Neuron (in vitro differentiated cells): Measurements from ENCODE around the gene SAP25.
"Not testable (repeated sequence)": the region's sequence is repeated elsewhere in the genome, so short reads cannot be mapped to it uniquely, and the experiment has no call there.

Experiments used
- H2AFZ ChIP-seq: one replicate; pipeline ENCODE4 v1.6.1; 2013; ENCODE audit warnings: low read depth, mild to moderate bottlenecking, inconsistent platforms, low read length, moderate library complexity
- H3K27me3 ChIP-seq: one replicate; pipeline ENCODE4 v1.6.1; 2013; ENCODE audit warnings: low read length; ENCODE audit not compliant: insufficient read depth
- H3K36me3 ChIP-seq: one replicate; pipeline ENCODE4 v1.6.1; 2013; ENCODE audit warnings: low read length; ENCODE audit not compliant: insufficient read depth
- H3K4me1 ChIP-seq: one replicate; pipeline ENCODE4 v1.6.1; 2013; ENCODE audit warnings: low read length; ENCODE audit not compliant: insufficient read depth
- H3K4me3 ChIP-seq: 2 replicates; pipeline ENCODE4 v1.5.1; 2013; ENCODE audit warnings: mild to moderate bottlenecking, low read length, moderate library complexity
- H3K9me3 ChIP-seq: one replicate; pipeline ENCODE4 v1.6.1; 2013; ENCODE audit warnings: low read length

SAP25 gene

GRCh38 chr7:100568176-100568895 is 5.4 kb downstream of the SAP25 start:
- Histone ChIP-seq H3K4me3 (no peak overlapping the region), H3K36me3 (no peaks in the 10 kb centered on the region), H3K9me3 (no peaks in the 10 kb centered on the region), H3K27me3 (no peaks in the 10 kb centered on the region), H3K4me1 (peaks cover 42% of the 10 kb centered on the region), H2AFZ (no peak overlapping the region)

- Histone ChIP-seq H2AFZ (no peak overlapping the region), H3K27me3 (no peaks in the 10 kb centered on the region), H3K4me3 (no peak overlapping the region), H3K36me3 (peaks cover under 1% of the 10 kb centered on the region), H3K4me1 (peaks cover 40% of the 10 kb centered on the region), H3K9me3 (no peaks in the 10 kb centered on the region)
Measured at GRCh38 chr7:100567751-100568175, 5.9 kb downstream of the SAP25 start.

DNA sequence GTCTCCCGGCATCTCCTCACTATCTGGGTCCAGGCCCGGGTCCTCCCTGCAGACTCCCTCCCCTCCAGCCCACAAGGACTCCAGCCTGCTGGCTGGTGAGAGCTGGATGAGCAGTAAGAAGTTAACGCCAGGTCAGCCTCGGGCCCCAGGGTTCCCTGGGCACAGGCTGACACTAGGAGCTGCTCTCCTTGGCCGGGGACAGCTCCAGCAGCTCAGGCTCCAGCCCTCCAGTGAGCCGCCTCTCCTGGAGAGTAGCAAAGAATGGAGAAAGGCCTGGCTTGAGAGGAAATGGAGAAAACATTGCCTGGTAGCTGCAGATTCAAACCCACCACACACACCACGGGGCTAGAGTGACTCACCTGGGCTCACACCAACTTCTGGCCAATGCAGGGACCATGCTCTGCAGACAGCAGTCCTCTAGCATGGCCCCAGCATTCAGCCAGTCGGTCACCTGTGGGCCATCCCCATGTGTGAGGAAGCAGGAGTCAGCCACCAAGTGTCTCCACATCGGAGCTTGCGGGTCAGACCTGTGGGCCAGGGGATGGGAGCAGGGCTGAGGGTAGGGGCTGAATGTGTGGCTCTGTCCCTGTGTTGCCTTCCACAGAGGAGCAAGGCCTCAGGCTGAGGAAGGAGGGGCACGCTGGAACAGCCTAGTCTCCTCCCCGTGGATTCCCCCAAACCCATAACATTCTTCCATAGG is 6.5 kb downstream of the SAP25 start:
- Histone ChIP-seq H3K4me1 (peaks cover 34% of the 10 kb centered on the region), H2AFZ (no peak overlapping the region), H3K9me3 (no peaks in the 10 kb centered on the region), H3K4me3 (no peak overlapping the region), H3K36me3 (peaks cover 3% of the 10 kb centered on the region), H3K27me3 (no peaks in the 10 kb centered on the region)

DNA sequence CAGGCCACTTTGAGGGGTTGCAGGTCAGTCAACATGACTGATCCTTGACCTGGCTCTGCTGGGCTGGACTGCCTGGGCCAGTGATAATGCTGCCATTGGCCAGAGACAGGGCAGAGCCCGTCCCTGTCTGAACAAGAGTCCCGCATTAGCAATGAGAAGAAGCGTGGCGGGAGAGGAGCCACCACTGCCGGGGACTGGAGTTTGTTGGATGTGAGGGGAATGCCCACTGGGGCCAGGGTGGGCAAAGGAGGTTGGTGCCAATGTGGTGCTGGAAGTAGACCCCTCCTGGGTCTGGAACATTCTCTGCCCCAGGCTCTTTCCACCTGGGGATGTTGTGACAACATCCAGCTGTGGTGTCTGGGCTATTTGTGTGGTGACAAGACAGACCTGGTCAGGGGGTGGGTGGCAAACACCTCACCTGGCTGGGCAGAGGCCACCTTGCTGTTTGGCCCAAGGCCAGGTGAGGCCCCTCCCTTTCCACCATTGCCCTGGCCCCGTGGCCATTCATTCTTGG is 7.6 kb downstream of the SAP25 start:
- H3K36me3 ChIP-seq = peaks cover 7% of the 10 kb centered on the region
- no peak overlapping the region for H2AFZ ChIP-seq
- H3K27me3 ChIP-seq = no peaks in the 10 kb centered on the region
- H3K9me3 ChIP-seq = no peaks in the 10 kb centered on the region
- H3K4me1 ChIP-seq = peaks cover 29% of the 10 kb centered on the region
- no peak overlapping the region for H3K4me3 ChIP-seq

DNA sequence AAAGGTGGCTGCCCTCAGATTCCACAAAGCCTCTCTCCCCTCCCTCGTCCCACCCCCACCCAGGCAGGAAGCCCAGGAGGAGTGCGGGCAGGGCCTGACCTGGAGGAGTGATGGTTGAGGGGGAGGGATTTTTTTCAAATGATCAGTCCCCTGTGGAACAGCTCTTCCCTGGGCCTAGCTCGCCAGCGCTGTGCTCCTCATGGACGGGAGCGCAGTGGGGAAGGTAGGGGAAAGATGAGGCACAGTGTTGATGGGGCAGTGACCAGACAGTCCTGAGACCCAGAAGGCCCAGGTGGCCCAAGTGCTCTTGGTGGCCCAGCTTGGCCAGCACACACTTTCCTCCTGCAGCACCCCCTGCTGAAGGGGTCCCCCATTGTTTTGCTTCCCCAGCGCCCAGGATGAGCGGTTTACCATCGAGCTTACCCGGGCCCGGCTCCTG is 8.5 kb downstream of the SAP25 start:
- no peak overlapping the region for H3K4me3 ChIP-seq
- H3K9me3 ChIP-seq = no peaks in the 10 kb centered on the region
- H2AFZ ChIP-seq = no peak overlapping the region
- peaks cover 27% of the 10 kb centered on the region for H3K4me1 ChIP-seq
- H3K36me3 ChIP-seq = peaks cover 7% of the 10 kb centered on the region
- H3K27me3 ChIP-seq = no peaks in the 10 kb centered on the region

- H3K4me3 ChIP-seq, H3K9me3 ChIP-seq, H3K27me3 ChIP-seq, H2AFZ ChIP-seq, H3K36me3 ChIP-seq: not testable (repeated sequence)
- peaks cover 22% of the 10 kb centered on the region for H3K4me1 ChIP-seq
Measured at GRCh38 chr7:100564405-100564804, 9.3 kb downstream of the SAP25 start.

DNA sequence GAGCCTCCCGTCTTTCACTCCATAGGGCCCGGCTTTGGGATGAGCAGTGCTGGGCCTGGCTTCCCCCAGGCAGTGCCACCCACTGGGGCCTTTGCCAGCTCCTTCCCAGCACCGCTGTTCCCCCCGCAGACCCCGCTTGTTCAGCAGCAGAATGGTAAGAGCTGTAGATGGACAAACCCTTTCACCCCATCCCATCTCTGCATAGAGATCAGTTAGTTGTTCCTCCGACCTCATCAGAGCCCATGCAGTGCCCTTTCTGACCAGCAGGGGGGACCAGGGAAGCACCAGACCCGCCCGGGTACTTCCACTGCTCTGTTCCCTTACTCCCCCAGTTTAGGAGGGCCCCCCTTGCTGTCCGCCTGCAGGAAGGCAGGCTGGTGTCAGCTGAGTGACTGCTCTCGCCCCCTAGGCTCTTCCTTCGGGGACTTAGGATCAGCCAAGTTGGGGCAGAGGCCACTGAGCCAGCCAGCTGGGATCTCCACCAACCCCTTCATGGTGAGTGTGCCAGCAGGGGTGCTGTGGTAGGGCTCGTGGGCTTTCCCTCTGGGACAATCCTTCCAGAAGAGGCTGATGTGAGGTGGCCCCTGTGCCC is 9.8 kb downstream of the SAP25 start:
- Histone ChIP-seq H3K4me3 (no peak overlapping the region), H3K27me3 (no peaks in the 10 kb centered on the region), H3K36me3 (peaks cover 7% of the 10 kb centered on the region), H3K4me1 (peaks cover 18% of the 10 kb centered on the region), H2AFZ (no peak overlapping the region), H3K9me3 (no peaks in the 10 kb centered on the region)

GRCh38 chr7:100563100-100563564 is 10.6 kb downstream of the SAP25 start:
- H3K27me3 ChIP-seq = no peaks in the 10 kb centered on the region
- H3K9me3 ChIP-seq = no peaks in the 10 kb centered on the region
- H3K4me3 ChIP-seq = no peak overlapping the region
- no peak overlapping the region for H2AFZ ChIP-seq
- H3K4me1 ChIP-seq = peaks cover 11% of the 10 kb centered on the region
- H3K36me3 ChIP-seq = peaks cover 7% of the 10 kb centered on the region

- H3K27me3 ChIP-seq = no peaks in the 10 kb centered on the region
- H3K4me3 ChIP-seq = no peak overlapping the region
- no peaks in the 10 kb centered on the region for H3K9me3 ChIP-seq
- peaks cover 7% of the 10 kb centered on the region for H3K36me3 ChIP-seq
- no peak overlapping the region for H2AFZ ChIP-seq
- H3K4me1 ChIP-seq = peaks cover 4% of the 10 kb centered on the region
Measured at GRCh38 chr7:100562195-100563099, 11.3 kb downstream of the SAP25 start.

GRCh38 chr7:100561491-100562194 is 12.1 kb downstream of the SAP25 start:
- no peak overlapping the region for H3K4me3 ChIP-seq
- H3K27me3 ChIP-seq = no peaks in the 10 kb centered on the region

DNA sequence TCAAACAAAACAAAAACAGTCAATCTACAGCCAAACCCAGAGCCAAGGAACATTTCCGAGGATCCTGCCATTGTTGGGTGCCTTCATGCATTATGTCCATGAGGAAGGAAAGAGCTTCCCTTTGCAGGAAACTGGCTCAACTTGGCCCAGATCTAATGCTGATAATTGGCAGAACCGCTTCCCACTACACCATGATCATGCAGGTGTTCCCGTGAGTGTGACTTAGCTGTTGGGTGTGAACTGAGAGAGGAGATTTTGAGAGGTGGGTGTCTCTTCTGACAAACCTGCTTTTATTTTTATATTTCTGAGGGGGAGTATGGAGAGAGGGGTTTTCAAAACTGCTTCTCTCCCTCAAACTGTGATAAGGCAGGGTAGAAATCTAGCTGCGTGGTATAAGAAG is 14.6 kb downstream of the SAP25 start:
- Histone ChIP-seq H3K36me3 (peaks cover 20% of the 10 kb centered on the region), H3K27me3 (no peaks in the 10 kb centered on the region), H3K9me3 (no peaks in the 10 kb centered on the region), H3K4me3 (no peak overlapping the region), H2AFZ (no peak overlapping the region), H3K4me1 (no peaks in the 10 kb centered on the region)

More at GRCh38 chr7:100561491-100562194, 12.1 kb downstream of the SAP25 start:
- Histone ChIP-seq H2AFZ (no peak overlapping the region), H3K4me1 (no peaks in the 10 kb centered on the region), H3K36me3 (peaks cover 8% of the 10 kb centered on the region), H3K9me3 (no peaks in the 10 kb centered on the region)

DNA sequence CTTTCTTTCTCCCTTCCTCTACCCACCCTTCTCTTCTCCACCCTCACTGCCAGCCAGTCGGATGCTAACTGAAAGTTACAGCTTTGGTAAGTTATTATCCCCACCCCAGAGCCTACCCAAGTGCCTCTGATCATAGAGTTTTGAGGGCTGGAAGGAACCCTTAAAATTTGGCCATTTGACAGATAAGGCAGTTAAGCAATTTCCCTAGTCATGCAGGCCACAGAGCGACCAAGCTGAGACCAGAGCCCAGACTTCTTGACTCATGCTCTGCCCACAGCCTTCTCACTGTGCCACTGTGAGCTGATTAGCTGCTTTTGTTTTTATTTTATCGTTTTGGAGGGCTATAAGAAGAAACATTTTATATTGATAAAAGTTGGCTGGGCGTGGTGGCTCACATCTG is 17.2 kb downstream of the SAP25 start:
- Histone ChIP-seq H3K9me3 (no peaks in the 10 kb centered on the region), H3K36me3 (peaks cover 32% of the 10 kb centered on the region), H2AFZ (no peak overlapping the region), H3K4me3 (no peak overlapping the region), H3K4me1 (no peaks in the 10 kb centered on the region), H3K27me3 (no peaks in the 10 kb centered on the region)
